Stimulated activated naive CD8-positive, alpha-beta T cell treated with anti-CD3 and anti-CD28 coated beads, Interleukin-15, amount 100 ng/mL, for 72 hours (primary cell): ENCODE results near the gene ZNF318.
"Not testable (repeated sequence)": the region's sequence is repeated elsewhere in the genome, so short reads cannot be mapped to it uniquely, and the experiment has no call there.

ENCODE experiments used
- ATAC-seq: fragments of 150-1000 bp; cut with Tn5 transposase; 2 replicates; pipeline ENCODE4 v1.10.0; 2021; ENCODE audit warnings: mild to moderate bottlenecking, moderate library complexity
- DNase-seq, 2 donors: peaks; one replicate each; pipeline ENCODE4 v3.0.0; 2021 to 2022
- H3K27ac Mint-ChIP-seq, 2 donors: one replicate each; pipeline ENCODE4 v1.8.0; 2022; ENCODE audit warnings: mild to moderate bottlenecking in 2 of 2, mixed read lengths in 2 of 2, moderate library complexity in 2 of 2
- H3K27me3 Mint-ChIP-seq: one replicate; pipeline ENCODE4 v1.8.0; 2022; ENCODE audit warnings: mixed read lengths
- H3K4me1 Mint-ChIP-seq: one replicate; pipeline ENCODE4 v1.8.0; 2022; ENCODE audit warnings: mild to moderate bottlenecking, mixed read lengths
- H3K4me3 Mint-ChIP-seq, 2 donors: one replicate each; pipeline ENCODE4 v1.8.0; 2022; ENCODE audit warnings: mild to moderate bottlenecking in 2 of 2, mixed read lengths in 2 of 2, moderate library complexity in 1 of 2
- H3K9me3 Mint-ChIP-seq, 2 donors: one replicate each; pipeline ENCODE4 v1.8.0; 2022; ENCODE audit warnings: mixed read lengths in 2 of 2

Gene ZNF318

GRCh38 chr6:43369174-43370002, at the start of gene ZNF318:
Gene ZNF318 (minus strand): TSS chr6:43369647. CDS start chr6:43369365, 282 bp downstream.
- peak within 1 kb of the TSS; percentile 88 to 95 for H3K4me3 Mint-ChIP-seq
- no peaks in the 10 kb centered on the region for H3K27me3 Mint-ChIP-seq
- peaks cover 33% of the 10 kb centered on the region for H3K4me1 Mint-ChIP-seq
- ATAC-seq (peak; percentile 96), DNase-seq (peak; percentile 90 to 95)
- H3K27ac Mint-ChIP-seq = peak within 1 kb of the TSS; percentile 97
- H3K9me3 Mint-ChIP-seq = no peaks in the 10 kb centered on the region

GRCh38 chr6:43416935-43417334, 47.5 kb upstream of the ZNF318 start:
- Mint-ChIP-seq H3K4me1 (no peaks in the 10 kb centered on the region), H3K9me3 (no peaks in the 10 kb centered on the region), H3K27ac (no peak overlapping the region), H3K4me3 (no peak overlapping the region), H3K27me3 (no peaks in the 10 kb centered on the region)
- DNase-seq (no peak), ATAC-seq (no peak)

- not testable (repeated sequence) for ATAC-seq, H3K4me3 Mint-ChIP-seq, H3K27me3 Mint-ChIP-seq, DNase-seq, H3K27ac Mint-ChIP-seq, H3K4me1 Mint-ChIP-seq, H3K9me3 Mint-ChIP-seq
Observed at GRCh38 chr6:43415275-43415674, 45.8 kb upstream of the ZNF318 start.

GRCh38 chr6:43413002-43413401, 43.6 kb upstream of the ZNF318 start:
- no peak overlapping the region for H3K4me3 Mint-ChIP-seq
- H3K27ac Mint-ChIP-seq = no peak overlapping the region
- H3K4me1 Mint-ChIP-seq = no peaks in the 10 kb centered on the region
- ATAC-seq (no peak), DNase-seq (no peak)
- no peaks in the 10 kb centered on the region for H3K27me3 Mint-ChIP-seq
- no peaks in the 10 kb centered on the region for H3K9me3 Mint-ChIP-seq

- H3K4me1 Mint-ChIP-seq = no peaks in the 10 kb centered on the region
- ATAC-seq = no peak
- H3K27ac Mint-ChIP-seq = no peak overlapping the region
- no peaks in the 10 kb centered on the region for H3K27me3 Mint-ChIP-seq
- DNase-seq = no peak
- no peaks in the 10 kb centered on the region for H3K9me3 Mint-ChIP-seq
- no peak overlapping the region for H3K4me3 Mint-ChIP-seq
Observed at GRCh38 chr6:43412541-43412940, 43.1 kb upstream of the ZNF318 start.

- not testable (repeated sequence) for H3K27ac Mint-ChIP-seq, H3K27me3 Mint-ChIP-seq, ATAC-seq, H3K9me3 Mint-ChIP-seq, H3K4me1 Mint-ChIP-seq, DNase-seq, H3K4me3 Mint-ChIP-seq
Observed at GRCh38 chr6:43410776-43411175, 41.3 kb upstream of the ZNF318 start.

GRCh38 chr6:43408259-43408658, 38.8 kb upstream of the ZNF318 start:
- Mint-ChIP-seq H3K27me3 (no peaks in the 10 kb centered on the region), H3K4me1 (no peaks in the 10 kb centered on the region), H3K4me3 (no peak overlapping the region), H3K9me3 (no peaks in the 10 kb centered on the region), H3K27ac (no peak overlapping the region)
- DNase-seq (no peak), ATAC-seq (no peak)

- DNase-seq = no peak
Observed at GRCh38 chr6:43407296-43407695, 37.8 kb upstream of the ZNF318 start.

GRCh38 chr6:43405354-43405753, 35.9 kb upstream of the ZNF318 start:
- no peak for ATAC-seq

More at GRCh38 chr6:43407296-43407695, 37.8 kb upstream of the ZNF318 start:
- no peaks in the 10 kb centered on the region for H3K9me3 Mint-ChIP-seq
- no peak for ATAC-seq
- no peak overlapping the region for H3K27ac Mint-ChIP-seq
- no peak overlapping the region for H3K4me3 Mint-ChIP-seq
- H3K4me1 Mint-ChIP-seq = no peaks in the 10 kb centered on the region
- H3K27me3 Mint-ChIP-seq = no peaks in the 10 kb centered on the region

GRCh38 chr6:43402820-43403219, 33.4 kb upstream of the ZNF318 start:
- Mint-ChIP-seq H3K4me3 (no peak overlapping the region), H3K27me3 (no peaks in the 10 kb centered on the region), H3K9me3 (no peaks in the 10 kb centered on the region), H3K4me1 (no peaks in the 10 kb centered on the region), H3K27ac (no peak overlapping the region)
- no peak for ATAC-seq
- no peak for DNase-seq

More at GRCh38 chr6:43405354-43405753, 35.9 kb upstream of the ZNF318 start:
- no peak overlapping the region for H3K27ac Mint-ChIP-seq
- no peaks in the 10 kb centered on the region for H3K27me3 Mint-ChIP-seq
- DNase-seq = no peak
- H3K9me3 Mint-ChIP-seq = no peaks in the 10 kb centered on the region
- no peaks in the 10 kb centered on the region for H3K4me1 Mint-ChIP-seq
- H3K4me3 Mint-ChIP-seq = no peak overlapping the region

- Mint-ChIP-seq H3K9me3 (no peaks in the 10 kb centered on the region), H3K4me1 (no peaks in the 10 kb centered on the region), H3K4me3 (no peak overlapping the region), H3K27me3 (no peaks in the 10 kb centered on the region), H3K27ac (no peak overlapping the region)
- ATAC-seq (no peak), DNase-seq (no peak)
Observed at GRCh38 chr6:43401730-43402129, 32.3 kb upstream of the ZNF318 start.

- no peak for DNase-seq
Observed at GRCh38 chr6:43399932-43400487, 30.6 kb upstream of the ZNF318 start.

GRCh38 chr6:43396408-43397149, 27.1 kb upstream of the ZNF318 start:
- peaks cover 30% of the 10 kb centered on the region for H3K27me3 Mint-ChIP-seq
- ATAC-seq = no peak
- no peak overlapping the region for H3K27ac Mint-ChIP-seq
- H3K9me3 Mint-ChIP-seq = no peaks in the 10 kb centered on the region
- no peak for DNase-seq
- H3K4me1 Mint-ChIP-seq = peaks cover 15% of the 10 kb centered on the region
- no peak overlapping the region for H3K4me3 Mint-ChIP-seq

More at GRCh38 chr6:43399932-43400487, 30.6 kb upstream of the ZNF318 start:
- ATAC-seq = no peak
- no peak overlapping the region for H3K27ac Mint-ChIP-seq
- H3K4me3 Mint-ChIP-seq = no peak overlapping the region
- no peaks in the 10 kb centered on the region for H3K4me1 Mint-ChIP-seq
- no peaks in the 10 kb centered on the region for H3K27me3 Mint-ChIP-seq
- no peaks in the 10 kb centered on the region for H3K9me3 Mint-ChIP-seq

- Mint-ChIP-seq H3K4me3 (no peak overlapping the region), H3K4me1 (peaks cover 23% of the 10 kb centered on the region), H3K9me3 (no peaks in the 10 kb centered on the region), H3K27me3 (peaks cover 38% of the 10 kb centered on the region), H3K27ac (no peak overlapping the region)
- no peak for DNase-seq
- no peak for ATAC-seq
Observed at GRCh38 chr6:43395776-43396175, 26.3 kb upstream of the ZNF318 start.

- Mint-ChIP-seq H3K27ac (no peak overlapping the region), H3K9me3 (no peaks in the 10 kb centered on the region), H3K27me3 (peaks cover 46% of the 10 kb centered on the region), H3K4me3 (no peak overlapping the region), H3K4me1 (peaks cover 31% of the 10 kb centered on the region)
- DNase-seq (no peak), ATAC-seq (no peak)
Observed at GRCh38 chr6:43394982-43395381, 25.5 kb upstream of the ZNF318 start.

GRCh38 chr6:43393602-43394001, 24.2 kb upstream of the ZNF318 start:
- no peaks in the 10 kb centered on the region for H3K9me3 Mint-ChIP-seq
- peaks cover 53% of the 10 kb centered on the region for H3K27me3 Mint-ChIP-seq
- peak overlapping the region in 1 of 2 donors; percentile 3 for H3K4me3 Mint-ChIP-seq
- peaks cover 33% of the 10 kb centered on the region for H3K4me1 Mint-ChIP-seq
- DNase-seq (no peak), ATAC-seq (no peak)
- H3K27ac Mint-ChIP-seq = no peak overlapping the region
